Gastroesophageal sphincter (tissue), 3 donors: ENCODE results near the gene ZNF280A.

ENCODE experiments used
- POLR2A ChIP-seq, 2 donors: fragments of 450-650 bp; IDR thresholded peaks; one replicate each; pipeline ENCODE4 v1.6.1; 2017; ENCODE audit warnings: antibody characterized with exemption in 2 of 2, mild to moderate bottlenecking in 2 of 2, moderate library complexity in 1 of 2
- TF ChIP-seq, protein P1 (sequence below), 4 experiments: fragments of 200-600 bp in 2 of 4; fragments of 450-650 bp in 2 of 4; sonication (generic) in 1 of 4; IDR thresholded peaks; one replicate each; pipeline ENCODE4 v1.5.1; 2017 to 2019; ENCODE audit warnings: antibody characterized with exemption in 4 of 4, mild to moderate bottlenecking in 2 of 4, moderate library complexity in 2 of 4

DNA sequence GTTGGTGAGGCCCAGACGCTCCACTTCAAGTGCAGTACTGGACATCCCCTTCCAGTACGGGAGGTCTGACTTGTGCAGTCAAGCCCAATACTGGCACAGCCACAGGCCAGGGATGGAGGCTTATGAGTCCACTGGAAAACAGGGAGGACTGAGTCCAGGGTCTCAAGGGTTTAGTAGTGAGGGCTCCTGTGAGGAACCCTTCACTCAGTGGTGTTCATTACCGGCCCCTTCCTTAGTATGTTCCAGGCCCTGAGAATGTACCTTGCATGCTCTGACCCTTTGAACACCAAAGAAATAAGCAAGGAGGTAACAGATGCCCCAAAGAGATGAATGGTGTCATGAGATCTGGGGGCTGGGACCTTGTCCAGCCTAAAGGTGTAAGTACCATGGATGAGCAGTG, 27.2 kb upstream of the ZNF280A start:
- no peak for TF ChIP-seq POLR2A (IDR thresholded peaks at IDR 0.05)
- TF ChIP-seq, protein P1, sequence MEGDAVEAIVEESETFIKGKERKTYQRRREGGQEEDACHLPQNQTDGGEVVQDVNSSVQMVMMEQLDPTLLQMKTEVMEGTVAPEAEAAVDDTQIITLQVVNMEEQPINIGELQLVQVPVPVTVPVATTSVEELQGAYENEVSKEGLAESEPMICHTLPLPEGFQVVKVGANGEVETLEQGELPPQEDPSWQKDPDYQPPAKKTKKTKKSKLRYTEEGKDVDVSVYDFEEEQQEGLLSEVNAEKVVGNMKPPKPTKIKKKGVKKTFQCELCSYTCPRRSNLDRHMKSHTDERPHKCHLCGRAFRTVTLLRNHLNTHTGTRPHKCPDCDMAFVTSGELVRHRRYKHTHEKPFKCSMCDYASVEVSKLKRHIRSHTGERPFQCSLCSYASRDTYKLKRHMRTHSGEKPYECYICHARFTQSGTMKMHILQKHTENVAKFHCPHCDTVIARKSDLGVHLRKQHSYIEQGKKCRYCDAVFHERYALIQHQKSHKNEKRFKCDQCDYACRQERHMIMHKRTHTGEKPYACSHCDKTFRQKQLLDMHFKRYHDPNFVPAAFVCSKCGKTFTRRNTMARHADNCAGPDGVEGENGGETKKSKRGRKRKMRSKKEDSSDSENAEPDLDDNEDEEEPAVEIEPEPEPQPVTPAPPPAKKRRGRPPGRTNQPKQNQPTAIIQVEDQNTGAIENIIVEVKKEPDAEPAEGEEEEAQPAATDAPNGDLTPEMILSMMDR (IDR thresholded peaks at IDR 0.05): no peak
